WTC11 (cell line): ENCODE measurements around the gene BFSP2. TPM values are rescaled to one million over a fixed set of nuclear protein-coding genes. Genes with fewer than 3 reads are reported as not detected.

Experiments
- ATAC-seq: fragments of 200-7000 bp; cut with Tn5 transposase; 2 replicates; pipeline ENCODE4 v1.10.0; 2021; ENCODE audit warnings: mild to moderate bottlenecking, moderate library complexity
- CTCF ChIA-PET: fragments of 300-600 bp; sonication (Branson Sonifier 250); formaldehyde crosslinking; loops from one replicate; lab custom pipeline; 2021; ENCODE audit warnings: antibody characterized with exemption; lab: Charles Lee
- POLR2A ChIA-PET: fragments of 350-600 bp; sonication (Branson Sonifier 250); formaldehyde crosslinking; loops from one replicate; lab custom pipeline; 2021; ENCODE audit warnings: antibody characterized with exemption; lab: Charles Lee
- DNase-seq: peaks from one replicate; pipeline ENCODE4 v3.0.0; 2021; ENCODE audit warnings: low spot score
- H3K27ac Mint-ChIP-seq: 2 replicates; pipeline ENCODE4 v1.8.0; 2021; ENCODE audit warnings: mixed read lengths
- H3K27me3 Mint-ChIP-seq: 2 replicates; pipeline ENCODE4 v1.8.0; 2021; ENCODE audit warnings: low read depth, mild to moderate bottlenecking, moderate library complexity, mixed read lengths
- H3K36me3 Mint-ChIP-seq: 2 replicates; pipeline ENCODE4 v1.8.0; 2021; ENCODE audit warnings: mixed read lengths
- H3K4me1 Mint-ChIP-seq: 2 replicates; pipeline ENCODE4 v1.8.0; 2022; ENCODE audit warnings: mixed read lengths
- H3K4me3 Mint-ChIP-seq: 2 replicates; pipeline ENCODE4 v1.8.0; 2021; ENCODE audit warnings: mild to moderate bottlenecking, moderate library complexity, mixed read lengths
- H3K9me3 Mint-ChIP-seq: 2 replicates; pipeline ENCODE4 v1.8.0; 2021; ENCODE audit warnings: mixed read lengths
- CREB1 ChIP-seq: sonication (generic); formaldehyde crosslinking; IDR thresholded peaks from 2 replicates; pipeline ENCODE4 v1.8.0; 2023; ENCODE audit warnings: mild to moderate bottlenecking, missing genetic modification reagents
- ERG ChIP-seq: fragments of 250-450 bp; sonication (Bioruptor Pico); IDR thresholded peaks from 2 replicates; pipeline ENCODE4 v1.8.0; 2021; ENCODE audit warnings: mild to moderate bottlenecking
- GABPB1 ChIP-seq: sonication (generic); formaldehyde crosslinking; IDR thresholded peaks from 2 replicates; pipeline ENCODE4 v1.8.1; 2023; ENCODE audit warnings: mild to moderate bottlenecking, missing genetic modification reagents
- GRHL2 ChIP-seq: fragments of 250-450 bp; sonication (Bioruptor Pico); IDR thresholded peaks from 2 replicates; pipeline ENCODE4 v1.8.0; 2022; ENCODE audit warnings: mild to moderate bottlenecking, moderate library complexity; ENCODE audit not compliant: insufficient replicate concordance, severe bottlenecking
- JUN ChIP-seq: sonication (generic); formaldehyde crosslinking; IDR thresholded peaks from 2 replicates; pipeline ENCODE4 v1.8.0; 2023; ENCODE audit warnings: mild to moderate bottlenecking, missing genetic modification reagents
- MXD4 ChIP-seq: fragments of 250-450 bp; sonication (Bioruptor Pico); IDR thresholded peaks from 2 replicates; pipeline ENCODE4 v1.8.0; 2021; ENCODE audit warnings: mild to moderate bottlenecking, moderate library complexity, borderline replicate concordance
- NFATC4 ChIP-seq: fragments of 250-450 bp; sonication (Bioruptor Pico); IDR thresholded peaks from 2 replicates; pipeline ENCODE4 v1.9.0; 2021; ENCODE audit warnings: mild to moderate bottlenecking
- OVOL2 ChIP-seq: fragments of 250-450 bp; sonication (Bioruptor Pico); IDR thresholded peaks from 2 replicates; pipeline ENCODE4 v1.9.0; 2021; ENCODE audit warnings: mild to moderate bottlenecking, borderline replicate concordance
- SP1 ChIP-seq: sonication (generic); formaldehyde crosslinking; conservative IDR thresholded peaks from 2 replicates; pipeline ENCODE4 v1.8.1; 2022; ENCODE audit warnings: missing genetic modification reagents
- STAT6 ChIP-seq: sonication (generic); formaldehyde crosslinking; conservative IDR thresholded peaks from 2 replicates; pipeline ENCODE4 v1.8.1; 2023; ENCODE audit warnings: mild to moderate bottlenecking, low read depth, missing genetic modification reagents, moderate library complexity
- ZBTB21 ChIP-seq: sonication (generic); formaldehyde crosslinking; IDR thresholded peaks from 2 replicates; pipeline ENCODE4 v1.8.1; 2023; ENCODE audit warnings: mild to moderate bottlenecking, missing genetic modification reagents, borderline replicate concordance
- ZNF232 ChIP-seq: sonication (generic); formaldehyde crosslinking; IDR thresholded peaks from 2 replicates; pipeline ENCODE4 v1.8.0; 2022; ENCODE audit warnings: mild to moderate bottlenecking, missing genetic modification reagents
- total RNA-seq: library from RNA; stranded (reverse); gene quantifications from 3 replicates; pipeline ENCODE4 v1.2.3, GENCODE V29; 2021
- TF ChIP-seq, protein P1 (sequence below): sonication (generic); formaldehyde crosslinking; IDR thresholded peaks from 2 replicates; pipeline ENCODE4 v1.8.0; 2023; ENCODE audit warnings: missing genetic modification reagents
- TF ChIP-seq, protein P2 (sequence below): fragments of 250-450 bp; sonication (Bioruptor Pico); IDR thresholded peaks from 2 replicates; pipeline ENCODE4 v1.9.0; 2021; ENCODE audit warnings: mild to moderate bottlenecking
- TF ChIP-seq, protein P3 (sequence below): sonication (generic); formaldehyde crosslinking; IDR thresholded peaks from 2 replicates; pipeline ENCODE4 v1.8.0; 2022; ENCODE audit warnings: mild to moderate bottlenecking, missing genetic modification reagents
- TF ChIP-seq, protein P4 (sequence below): sonication (generic); formaldehyde crosslinking; IDR thresholded peaks from 2 replicates; pipeline ENCODE4 v1.8.1; 2023; ENCODE audit warnings: mild to moderate bottlenecking, moderate library complexity, missing genetic modification reagents

BFSP2 gene
- total RNA-seq, 1 experiment from 2014 or later, result not detected

- no peak for TF ChIP-seq STAT6
- TF ChIP-seq ERG (CRISPR knock-in tag), result no peak
- TF ChIP-seq ZBTB21 (CRISPR knock-in tag), result no peak
- TF ChIP-seq, protein P1, sequence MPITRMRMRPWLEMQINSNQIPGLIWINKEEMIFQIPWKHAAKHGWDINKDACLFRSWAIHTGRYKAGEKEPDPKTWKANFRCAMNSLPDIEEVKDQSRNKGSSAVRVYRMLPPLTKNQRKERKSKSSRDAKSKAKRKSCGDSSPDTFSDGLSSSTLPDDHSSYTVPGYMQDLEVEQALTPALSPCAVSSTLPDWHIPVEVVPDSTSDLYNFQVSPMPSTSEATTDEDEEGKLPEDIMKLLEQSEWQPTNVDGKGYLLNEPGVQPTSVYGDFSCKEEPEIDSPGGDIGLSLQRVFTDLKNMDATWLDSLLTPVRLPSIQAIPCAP (CRISPR knock-in tag), result no peak
- TF ChIP-seq GABPB1, result no peak
- ATAC-seq (no peak), DNase-seq (no peak)
- peaks cover 10% of the 10 kb centered on the region for H3K4me1 Mint-ChIP-seq
- H3K9me3 Mint-ChIP-seq, result peaks cover 18% of the 10 kb centered on the region
- no peaks in the 10 kb centered on the region; the same call in 1 of the 2 replicates for H3K27me3 Mint-ChIP-seq
- ChIA-PET POLR2A (no interaction called here), CTCF (no interaction called here)
- peaks cover 12% of the 10 kb centered on the region for H3K36me3 Mint-ChIP-seq
- H3K27ac Mint-ChIP-seq, result no peak overlapping the region
- no peak overlapping the region for H3K4me3 Mint-ChIP-seq
Observed at GRCh38 chr3:133360476-133360875, 39.4 kb upstream of the BFSP2 start.

GRCh38 chr3:133361011-133361410, 38.8 kb upstream of the BFSP2 start:
- Mint-ChIP-seq H3K27ac (no peak overlapping the region), H3K9me3 (peaks cover 13% of the 10 kb centered on the region), H3K4me1 (peaks cover 10% of the 10 kb centered on the region), H3K36me3 (peaks cover 10% of the 10 kb centered on the region), H3K27me3 (no peaks in the 10 kb centered on the region; the same call in 1 of the 2 replicates), H3K4me3 (no peak overlapping the region)
- TF ChIP-seq ZNF232 (CRISPR knock-in tag), result no peak
- TF ChIP-seq MXD4, result no peak
- TF ChIP-seq, protein P1 (CRISPR knock-in tag), result no peak
- TF ChIP-seq, protein P2, sequence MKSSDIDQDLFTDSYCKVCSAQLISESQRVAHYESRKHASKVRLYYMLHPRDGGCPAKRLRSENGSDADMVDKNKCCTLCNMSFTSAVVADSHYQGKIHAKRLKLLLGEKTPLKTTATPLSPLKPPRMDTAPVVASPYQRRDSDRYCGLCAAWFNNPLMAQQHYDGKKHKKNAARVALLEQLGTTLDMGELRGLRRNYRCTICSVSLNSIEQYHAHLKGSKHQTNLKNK (CRISPR knock-in tag), result no peak
- TF ChIP-seq OVOL2, result no peak
- TF ChIP-seq, protein P3, sequence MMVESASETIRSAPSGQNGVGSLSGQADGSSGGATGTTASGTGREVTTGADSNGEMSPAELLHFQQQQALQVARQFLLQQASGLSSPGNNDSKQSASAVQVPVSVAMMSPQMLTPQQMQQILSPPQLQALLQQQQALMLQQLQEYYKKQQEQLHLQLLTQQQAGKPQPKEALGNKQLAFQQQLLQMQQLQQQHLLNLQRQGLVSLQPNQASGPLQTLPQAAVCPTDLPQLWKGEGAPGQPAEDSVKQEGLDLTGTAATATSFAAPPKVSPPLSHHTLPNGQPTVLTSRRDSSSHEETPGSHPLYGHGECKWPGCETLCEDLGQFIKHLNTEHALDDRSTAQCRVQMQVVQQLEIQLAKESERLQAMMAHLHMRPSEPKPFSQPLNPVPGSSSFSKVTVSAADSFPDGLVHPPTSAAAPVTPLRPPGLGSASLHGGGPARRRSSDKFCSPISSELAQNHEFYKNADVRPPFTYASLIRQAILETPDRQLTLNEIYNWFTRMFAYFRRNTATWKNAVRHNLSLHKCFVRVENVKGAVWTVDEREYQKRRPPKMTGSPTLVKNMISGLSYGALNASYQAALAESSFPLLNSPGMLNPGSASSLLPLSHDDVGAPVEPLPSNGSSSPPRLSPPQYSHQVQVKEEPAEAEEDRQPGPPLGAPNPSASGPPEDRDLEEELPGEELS (CRISPR knock-in tag), result no peak
- TF ChIP-seq CREB1 (CRISPR knock-in tag), result no peak
- no peak for TF ChIP-seq SP1 (CRISPR knock-in tag)
- no peak for TF ChIP-seq NFATC4 (CRISPR knock-in tag)
- no peak for TF ChIP-seq JUN (CRISPR knock-in tag)
- TF ChIP-seq, protein P4, sequence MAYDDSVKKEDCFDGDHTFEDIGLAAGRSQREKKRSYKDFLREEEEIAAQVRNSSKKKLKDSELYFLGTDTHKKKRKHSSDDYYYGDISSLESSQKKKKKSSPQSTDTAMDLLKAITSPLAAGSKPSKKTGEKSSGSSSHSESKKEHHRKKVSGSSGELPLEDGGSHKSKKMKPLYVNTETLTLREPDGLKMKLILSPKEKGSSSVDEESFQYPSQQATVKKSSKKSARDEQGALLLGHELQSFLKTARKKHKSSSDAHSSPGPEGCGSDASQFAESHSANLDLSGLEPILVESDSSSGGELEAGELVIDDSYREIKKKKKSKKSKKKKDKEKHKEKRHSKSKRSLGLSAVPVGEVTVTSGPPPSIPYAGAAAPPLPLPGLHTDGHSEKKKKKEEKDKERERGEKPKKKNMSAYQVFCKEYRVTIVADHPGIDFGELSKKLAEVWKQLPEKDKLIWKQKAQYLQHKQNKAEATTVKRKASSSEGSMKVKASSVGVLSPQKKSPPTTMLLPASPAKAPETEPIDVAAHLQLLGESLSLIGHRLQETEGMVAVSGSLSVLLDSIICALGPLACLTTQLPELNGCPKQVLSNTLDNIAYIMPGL, result no peak
- no peak for TF ChIP-seq GRHL2
- ATAC-seq (no peak), DNase-seq (no peak)
- ChIA-PET POLR2A (no interaction called here), CTCF (no interaction called here)
